WI38 (cell line): ENCODE measurements around the gene CCDC63.

ENCODE experiments used
- H3K4me3 ChIP-seq: 2 replicates; pipeline ENCODE4 v1.5.1; 2011; ENCODE audit warnings: low read depth, mild to moderate bottlenecking, control low read depth, low read length
- CTCF ChIP-seq: IDR thresholded peaks from 2 replicates; pipeline ENCODE4 v1.5.1; 2012; ENCODE audit warnings: low read depth, mild to moderate bottlenecking, control low read depth, low read length

CCDC63 gene

DNA sequence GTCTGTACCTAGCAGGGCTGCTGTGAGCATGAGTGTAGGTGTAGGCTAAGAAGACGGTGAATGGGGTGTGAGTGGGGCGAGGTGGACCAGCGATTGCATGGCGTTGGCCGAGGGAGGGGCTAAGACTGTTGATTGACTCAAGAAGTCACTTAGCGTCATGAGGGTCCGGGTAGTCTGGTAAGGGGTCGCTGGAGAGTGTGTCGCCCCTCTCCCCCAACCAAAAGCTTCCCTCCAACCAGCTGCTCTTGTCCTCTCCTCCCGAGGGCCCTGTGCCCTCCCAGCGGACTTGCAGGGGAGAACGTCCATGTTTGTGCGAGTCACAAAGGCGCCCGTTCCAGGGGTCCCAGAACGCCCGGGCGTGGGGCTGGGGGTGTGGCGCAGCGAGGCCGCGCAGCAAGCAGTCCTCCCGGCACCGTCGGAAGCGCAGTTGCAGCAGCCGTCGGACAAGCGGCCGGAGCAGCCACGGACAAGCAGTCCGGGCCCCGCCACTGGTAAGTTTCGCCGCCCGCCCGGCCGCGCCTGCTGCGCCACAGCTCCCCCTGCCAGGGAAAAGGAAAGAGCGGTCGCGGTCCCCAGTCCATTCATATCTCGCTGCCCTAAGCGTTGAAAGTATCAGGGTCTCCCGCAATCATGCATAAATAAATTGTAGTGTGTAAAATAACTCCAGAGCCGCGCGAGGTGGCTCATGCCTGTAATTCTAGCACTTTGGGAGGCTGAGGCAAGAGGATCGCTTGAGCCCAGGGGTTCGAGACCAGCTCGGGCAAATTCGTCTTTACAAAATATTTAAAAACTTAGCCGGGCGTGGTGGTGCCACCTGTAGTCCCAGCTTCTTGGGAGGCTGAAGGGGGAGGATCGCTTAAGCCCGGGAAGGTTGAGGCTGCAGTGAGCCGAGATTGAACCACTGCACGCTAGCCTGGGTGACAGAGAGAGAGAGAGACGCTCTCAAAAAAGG lies at the start of gene CCDC63:
TSS of gene CCDC63 (plus strand) at position 373 of the 952 bp plus-strand sequence. CDS start 5,968 bp downstream, outside the sequence.
- H3K4me3 ChIP-seq: no peak within 1 kb of the TSS
- TF ChIP-seq CTCF: no peak

DNA sequence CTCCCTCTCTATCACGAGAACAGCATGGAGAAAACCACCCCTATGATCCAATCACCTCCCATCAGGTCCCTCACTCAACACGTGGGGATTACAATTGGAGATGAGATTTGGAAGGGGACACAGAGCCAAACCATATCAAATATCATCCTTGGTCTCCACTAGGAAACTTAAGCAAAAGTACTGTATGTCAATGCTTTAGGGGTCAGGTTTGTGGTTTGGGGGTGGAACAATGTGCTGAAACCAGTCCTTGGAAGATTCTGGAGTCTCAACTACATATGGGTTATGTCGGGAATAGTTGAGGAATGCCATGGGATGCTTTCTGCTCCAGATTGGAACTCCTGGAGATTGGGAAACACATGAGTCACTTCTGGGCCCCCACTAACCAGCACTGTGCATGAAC lies 48.3 kb upstream of the CCDC63 start:
- TF ChIP-seq CTCF: no peak
- no peak overlapping the region for H3K4me3 ChIP-seq

DNA sequence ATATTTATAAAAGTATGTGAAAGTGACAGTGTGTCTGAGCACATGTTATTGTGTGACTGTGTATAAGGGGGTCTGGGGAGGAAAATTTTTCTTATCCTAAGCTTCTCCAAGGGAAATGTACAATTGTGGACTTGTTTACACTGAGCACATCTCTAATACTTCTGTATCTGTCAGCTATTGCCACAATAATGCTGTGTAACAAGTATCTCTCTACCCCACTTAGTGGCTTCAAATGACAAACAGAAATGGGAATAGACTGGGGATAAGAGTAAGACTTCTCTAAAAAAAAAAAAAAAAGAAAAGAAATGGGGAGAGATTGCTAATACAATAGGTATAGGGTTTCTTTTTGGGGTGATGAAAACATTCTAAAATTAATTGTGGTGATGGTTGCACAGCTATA lies 44.3 kb upstream of the CCDC63 start:
- TF ChIP-seq CTCF: no peak
- no peak overlapping the region for H3K4me3 ChIP-seq

DNA sequence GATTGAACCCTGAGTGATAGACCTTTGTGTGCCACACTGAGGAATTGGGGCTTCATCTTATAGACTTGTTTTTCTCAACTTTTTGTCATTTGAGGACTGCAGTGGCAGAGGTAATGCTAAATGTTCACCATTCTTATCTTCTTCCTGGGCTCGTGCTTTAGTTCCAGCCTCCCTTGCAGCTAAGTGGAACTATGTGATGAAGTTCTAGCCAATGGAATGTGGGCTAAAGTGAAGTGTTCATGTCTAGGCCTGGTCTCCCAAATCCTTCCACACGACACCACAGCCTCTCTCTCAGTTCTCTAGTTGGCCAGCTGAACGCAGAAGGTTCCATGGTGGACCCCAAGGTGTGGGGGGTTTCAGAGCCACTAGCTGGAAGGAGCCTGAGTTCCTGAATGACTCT lies 42.4 kb upstream of the CCDC63 start:
- TF ChIP-seq CTCF: no peak
- H3K4me3 ChIP-seq: no peak overlapping the region

GRCh38 chr12:110807640-110808039 lies 39.1 kb upstream of the CCDC63 start:
- no peak overlapping the region for H3K4me3 ChIP-seq
- no peak for TF ChIP-seq CTCF

DNA sequence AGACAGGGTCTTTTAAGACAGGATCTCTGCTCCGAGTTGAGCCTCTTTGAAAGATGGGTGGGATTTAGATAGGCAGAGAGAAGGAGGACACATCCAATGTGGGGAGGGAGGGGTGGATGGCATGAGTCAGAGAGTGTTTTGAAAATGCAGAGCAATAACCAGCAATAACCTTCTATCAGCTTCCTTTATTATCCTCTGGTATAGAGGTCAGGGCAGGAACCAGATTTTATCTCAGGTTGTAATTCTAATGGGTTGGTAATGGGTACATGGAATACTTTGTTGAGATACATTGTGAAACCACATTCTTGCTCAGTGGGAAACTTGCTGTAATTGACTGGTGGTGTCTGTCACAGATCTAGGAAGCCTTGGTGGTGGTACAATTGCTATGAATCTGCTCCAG lies 37.6 kb upstream of the CCDC63 start:
- no peak overlapping the region for H3K4me3 ChIP-seq
- no peak for TF ChIP-seq CTCF

DNA sequence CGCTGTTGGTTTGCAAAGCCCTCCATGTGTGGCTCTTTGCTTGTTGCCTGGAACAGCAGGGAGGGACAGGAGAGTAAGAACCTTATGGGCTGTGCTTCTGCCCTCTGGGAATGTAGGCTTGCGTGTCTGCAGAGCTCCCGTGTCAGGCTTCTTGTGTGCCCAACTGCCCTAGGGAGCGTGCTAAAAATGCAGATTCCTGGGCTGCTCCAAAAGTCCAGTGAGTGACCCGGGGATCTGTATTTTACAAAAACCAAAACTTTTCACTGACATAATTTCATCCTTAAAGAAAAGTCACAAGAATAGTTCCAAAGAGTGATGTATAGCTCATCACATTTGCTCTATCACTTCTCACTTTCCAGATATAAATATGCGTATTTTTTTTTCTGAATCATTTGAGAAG lies 34.8 kb upstream of the CCDC63 start:
- no peak overlapping the region for H3K4me3 ChIP-seq
- no peak for TF ChIP-seq CTCF
